GM18502 (cell line): ENCODE measurements around the gene UTY.

Experiments
- ATAC-seq: cut with Tn5 transposase; IDR thresholded peaks from one replicate; pipeline ENCODE4 v1.9.1; 2021; ENCODE audit warnings: mild to moderate bottlenecking; ENCODE audit not compliant: unreplicated experiment, poor library complexity

The UTY gene

DNA sequence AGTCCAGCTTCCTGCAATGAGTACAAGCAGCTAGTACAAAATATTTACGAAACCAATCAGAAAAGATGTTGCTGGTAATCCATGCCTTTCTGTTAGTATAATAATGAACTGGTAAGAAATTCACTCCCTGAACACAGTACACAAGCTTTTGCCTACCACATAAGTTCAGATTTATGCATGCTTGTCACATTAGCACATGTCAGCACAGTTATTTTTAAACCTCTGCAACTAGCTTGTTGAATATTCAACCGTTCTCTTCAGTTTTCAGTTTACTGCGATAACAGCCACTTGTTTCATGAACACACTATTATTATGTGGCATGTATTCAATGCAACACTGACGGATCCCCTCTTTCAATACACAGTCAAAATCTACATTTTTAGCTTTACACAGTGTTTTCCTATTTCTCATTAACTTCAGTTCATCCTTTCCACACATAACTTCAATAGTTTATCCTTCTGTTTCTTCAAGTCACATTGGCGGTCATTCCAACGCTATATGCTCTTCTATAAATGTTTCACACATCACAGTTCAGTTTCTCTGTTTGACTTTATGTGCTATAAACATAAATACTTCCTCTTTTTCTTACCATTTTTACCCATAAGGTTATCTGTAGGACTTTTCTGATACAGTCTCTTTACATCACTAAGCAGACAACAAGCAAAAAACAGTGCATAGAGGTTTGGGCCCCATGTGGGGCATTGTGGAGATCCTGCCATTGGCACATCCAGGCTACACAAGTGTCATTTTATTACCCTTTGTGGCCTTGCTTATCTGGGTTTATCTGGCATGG is 62.8 kb downstream of the UTY start:
- ATAC-seq: no peak

DNA sequence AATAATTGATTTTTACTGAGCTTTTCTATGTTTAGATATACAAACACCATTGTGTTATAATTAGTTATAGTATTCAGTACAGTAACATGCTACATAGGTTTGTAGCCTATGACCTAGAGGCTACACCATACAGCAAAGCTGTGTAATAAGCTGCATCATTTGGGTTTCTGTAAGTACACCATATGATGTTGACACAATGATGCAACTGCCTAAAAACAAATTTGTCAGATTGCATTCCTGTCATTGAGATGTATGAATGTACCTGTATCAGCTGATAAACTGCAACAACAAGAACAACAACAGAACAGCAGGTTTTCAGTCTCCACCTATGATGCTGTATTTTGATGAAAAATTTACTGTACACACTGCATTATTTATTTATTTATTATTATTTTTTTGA is 64.3 kb downstream of the UTY start:
- no peak for ATAC-seq

DNA sequence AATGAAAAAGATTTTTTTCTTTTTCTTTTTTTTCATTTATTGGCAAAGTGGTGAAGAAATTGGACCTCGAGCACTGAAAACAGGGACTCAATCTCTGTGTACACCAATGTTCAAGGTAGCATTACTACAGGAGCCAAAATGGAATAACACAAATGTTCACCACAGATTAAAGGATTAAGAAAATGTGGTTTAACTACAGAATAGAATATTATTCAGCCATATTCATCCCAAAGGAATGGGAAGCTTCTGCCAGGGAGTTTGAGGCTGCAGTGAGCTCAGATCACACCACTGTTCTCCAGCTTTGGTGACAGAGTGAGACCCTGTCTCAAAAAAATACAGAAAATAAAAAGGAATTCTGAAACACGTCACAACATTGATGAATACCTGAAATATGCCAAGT is 81.0 kb downstream of the UTY start:
- ATAC-seq: no peak

DNA sequence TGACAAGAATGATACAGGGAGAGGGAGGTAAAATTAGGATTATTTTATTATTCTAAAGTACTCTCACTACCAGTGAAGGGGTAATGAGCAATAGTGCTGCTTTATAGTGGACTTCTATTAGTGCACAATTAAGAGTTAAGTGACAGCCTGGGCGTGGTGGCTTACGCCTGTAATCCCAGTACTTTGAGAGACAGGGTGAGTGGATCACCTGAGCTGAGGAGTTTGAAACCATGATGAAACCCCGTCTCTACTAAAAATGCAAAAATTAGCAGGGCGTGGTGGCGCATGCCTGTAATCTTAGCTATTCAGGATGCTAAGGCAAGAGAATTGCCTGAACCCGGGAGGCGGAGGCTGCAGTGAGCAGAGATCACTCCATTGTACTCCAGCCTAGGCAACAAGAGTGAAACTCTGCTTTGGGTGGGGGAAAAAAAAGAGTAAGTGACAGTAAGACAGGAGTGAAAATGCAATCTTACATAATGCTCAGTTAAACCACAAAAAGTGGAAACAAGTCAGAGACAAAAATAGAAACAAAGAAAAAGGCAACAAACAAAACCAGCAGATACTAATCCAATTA is 98.6 kb downstream of the UTY start:
- ATAC-seq: no peak

DNA sequence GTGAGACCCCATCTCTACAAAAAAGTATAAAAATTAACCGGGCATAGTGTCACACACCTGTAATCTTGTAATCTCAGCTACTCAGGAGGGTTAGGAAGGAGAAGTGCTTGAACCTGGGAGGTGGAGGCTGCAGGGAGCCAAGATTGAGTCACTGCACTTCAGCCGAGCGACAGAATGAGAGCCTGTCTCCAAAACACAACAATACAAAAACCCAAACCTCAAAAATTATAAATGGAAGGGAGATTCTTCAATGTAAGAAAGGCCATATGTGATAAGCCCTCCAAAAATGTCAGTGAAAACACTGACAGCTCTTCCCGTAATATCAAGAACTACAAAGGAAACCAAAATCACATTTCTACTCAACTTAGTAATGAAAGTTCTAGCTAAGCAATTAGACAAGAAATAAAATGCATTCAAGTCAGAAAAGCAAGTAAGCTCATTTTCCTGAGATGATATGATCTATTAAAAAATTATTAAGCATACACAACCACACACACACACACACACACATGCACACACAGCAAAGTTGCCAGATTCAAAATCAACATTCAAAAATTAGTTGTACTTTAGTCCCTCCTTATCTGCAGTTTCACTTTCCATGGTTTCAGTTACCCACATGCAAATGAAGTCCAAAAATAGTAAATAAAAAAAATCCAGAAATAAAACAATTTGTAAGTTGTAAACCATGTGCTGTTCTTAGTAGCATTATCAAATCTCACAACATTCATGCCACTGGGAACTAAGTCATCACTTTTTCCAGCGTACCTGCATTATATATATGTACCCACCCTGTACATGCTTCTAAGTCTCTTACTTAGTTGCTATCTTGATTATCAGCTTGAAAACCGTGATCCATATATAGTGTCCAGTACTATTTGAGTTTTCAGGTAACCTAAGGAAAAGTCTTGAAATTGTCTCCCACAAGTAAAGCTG is 108.7 kb downstream of the UTY start:
- ATAC-seq: no peak

DNA sequence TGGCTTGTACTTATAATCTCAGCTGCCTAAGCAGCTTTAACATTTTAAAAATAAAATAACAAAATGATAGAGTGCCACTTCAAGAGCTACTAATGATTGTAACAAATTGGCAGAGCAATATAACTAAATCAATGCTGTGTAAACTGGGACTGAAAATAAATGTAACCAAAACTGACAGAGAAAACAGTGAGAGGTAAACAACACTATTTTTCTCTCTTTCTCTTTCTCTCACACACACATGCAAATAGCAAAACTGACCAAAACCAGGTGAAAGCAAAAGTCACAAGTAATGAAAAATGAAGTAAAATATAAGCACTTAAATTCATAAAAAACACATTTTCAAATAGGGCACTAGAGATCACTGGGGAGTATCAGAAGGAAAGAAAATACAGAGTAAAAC is 109.6 kb downstream of the UTY start:
- ATAC-seq: no peak

DNA sequence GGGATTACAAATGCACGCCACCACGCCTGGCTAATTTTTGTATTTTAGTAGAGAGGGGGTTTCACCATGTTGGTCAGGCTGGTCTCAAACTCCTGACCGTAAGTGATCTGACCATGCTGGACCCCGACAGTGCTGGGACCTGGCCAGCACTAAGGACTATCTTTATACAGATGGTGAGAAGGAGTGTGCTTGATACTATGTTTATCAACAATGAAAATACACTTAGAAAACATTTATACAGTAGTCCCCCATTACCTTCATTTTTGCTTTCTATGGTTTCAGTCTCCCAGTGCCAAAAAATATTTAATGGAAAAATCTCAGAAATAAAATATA is 111.4 kb downstream of the UTY start:
- ATAC-seq: no peak

DNA sequence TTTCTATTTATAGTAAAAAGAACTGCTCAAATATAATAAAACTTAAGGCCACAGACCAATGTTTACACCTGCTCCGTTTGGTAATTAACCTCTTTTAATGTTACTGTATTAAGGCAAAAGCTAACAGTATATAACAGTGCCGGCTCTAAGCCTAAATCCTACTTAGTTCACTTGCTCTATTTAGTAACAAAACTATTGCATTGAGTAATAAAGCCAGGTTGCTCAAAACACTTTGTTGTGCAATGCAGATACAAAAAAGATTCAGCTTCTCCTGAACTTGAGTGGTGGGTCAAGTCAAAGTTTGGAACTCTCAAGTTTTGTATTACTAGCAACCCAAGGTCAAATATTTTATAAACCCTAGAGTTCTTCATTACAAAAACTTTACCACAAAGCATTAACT is 116.2 kb downstream of the UTY start:
- no peak for ATAC-seq

DNA sequence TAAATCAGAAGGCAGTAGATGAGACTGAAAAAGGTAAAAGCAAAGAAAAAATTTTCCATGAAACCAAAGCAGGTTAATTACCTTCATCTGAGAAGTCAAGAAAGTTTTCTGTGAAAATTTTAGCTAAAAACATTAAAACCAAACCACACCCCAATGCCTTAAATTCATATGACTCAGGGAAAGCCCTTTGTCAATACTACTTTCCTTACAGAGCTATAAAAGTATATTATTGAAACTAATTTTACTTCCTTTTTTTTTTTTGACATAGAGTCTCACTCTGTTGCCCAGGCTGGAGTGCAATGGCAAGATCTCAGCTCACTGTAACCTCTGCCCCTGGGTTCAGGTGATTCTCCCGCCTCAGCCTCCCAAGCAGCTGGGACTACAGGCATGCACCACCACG is 117.2 kb downstream of the UTY start:
- no peak for ATAC-seq

DNA sequence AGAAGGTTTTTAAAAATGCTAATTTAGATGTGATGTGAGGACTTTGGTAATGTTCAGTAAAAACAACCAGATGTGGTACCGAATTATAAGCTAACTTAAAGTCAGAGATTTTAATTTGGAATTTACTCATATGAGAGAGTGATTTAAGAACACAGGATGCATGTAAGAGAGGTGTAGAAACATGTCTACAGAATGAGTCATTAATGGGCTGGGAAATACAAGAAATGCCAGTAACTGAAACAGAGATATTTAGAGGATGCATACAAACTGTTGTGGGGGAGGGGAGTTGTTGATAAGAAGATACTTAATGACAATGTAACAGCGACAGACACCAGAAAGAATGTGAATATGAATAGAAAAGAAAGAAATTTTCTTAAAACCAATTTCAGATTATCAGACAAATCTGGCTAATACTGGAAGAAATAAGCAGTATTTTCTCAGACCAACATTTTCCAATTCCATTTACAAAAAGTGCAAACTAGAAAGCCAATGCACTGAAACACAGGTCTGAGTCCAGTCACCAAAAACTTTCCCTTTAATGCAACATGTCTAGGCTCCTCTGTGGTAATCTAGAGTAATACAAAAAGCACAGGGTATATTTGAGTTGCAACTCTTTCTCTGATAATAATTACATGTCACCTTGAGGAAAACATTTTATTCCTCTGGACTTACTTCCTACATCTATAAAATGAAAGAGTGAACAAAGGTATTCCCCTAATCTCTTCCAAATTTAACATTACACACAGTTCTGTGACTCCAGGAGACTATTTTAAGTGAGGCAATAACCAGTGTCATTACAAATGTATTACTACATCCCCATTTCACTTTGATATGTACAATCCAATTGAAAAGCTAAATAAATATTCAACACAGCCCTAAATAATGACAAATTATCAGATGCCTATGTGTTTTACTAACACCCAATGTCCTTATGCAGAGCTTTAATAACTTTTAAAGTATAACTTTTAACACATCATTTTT is 117.9 kb downstream of the UTY start:
- ATAC-seq: no peak

DNA sequence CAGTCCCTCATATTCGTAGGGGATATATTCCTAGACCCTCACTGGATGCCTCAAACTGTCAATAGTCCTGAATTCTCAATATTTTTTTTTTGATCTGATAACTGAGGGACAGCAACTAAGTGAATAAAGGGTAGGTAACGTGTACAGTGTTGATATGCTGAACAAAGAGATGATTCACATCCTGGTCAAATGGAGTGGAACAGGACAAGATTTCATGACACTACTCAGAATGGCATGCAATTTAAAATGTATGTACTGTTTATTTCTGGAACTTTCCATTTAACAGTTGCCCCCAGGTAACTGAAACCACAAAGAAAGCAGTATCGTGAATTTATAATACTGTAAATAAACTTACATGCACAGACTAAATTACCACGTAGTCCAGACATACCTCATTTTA is 128.4 kb downstream of the UTY start:
- no peak for ATAC-seq

DNA sequence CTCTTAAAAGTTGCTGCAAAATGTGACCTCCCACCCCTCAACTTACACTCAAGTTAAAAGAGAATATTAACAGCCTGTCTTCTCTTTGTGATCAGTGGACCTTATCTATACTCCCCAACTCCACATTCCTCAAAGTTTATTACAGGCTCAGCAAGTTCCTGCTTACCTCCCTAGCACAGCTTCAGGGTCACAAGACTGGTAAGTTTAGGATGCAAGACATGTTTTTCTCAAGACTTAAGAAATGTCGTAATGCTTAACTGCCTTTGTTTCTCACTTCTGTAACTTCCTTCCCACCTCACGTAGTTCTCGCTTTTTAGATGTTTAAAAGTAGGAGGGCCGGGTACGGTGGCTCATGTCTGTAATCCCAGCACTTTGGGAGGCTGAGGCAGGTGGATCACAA is 132.7 kb downstream of the UTY start:
- ATAC-seq: no peak

DNA sequence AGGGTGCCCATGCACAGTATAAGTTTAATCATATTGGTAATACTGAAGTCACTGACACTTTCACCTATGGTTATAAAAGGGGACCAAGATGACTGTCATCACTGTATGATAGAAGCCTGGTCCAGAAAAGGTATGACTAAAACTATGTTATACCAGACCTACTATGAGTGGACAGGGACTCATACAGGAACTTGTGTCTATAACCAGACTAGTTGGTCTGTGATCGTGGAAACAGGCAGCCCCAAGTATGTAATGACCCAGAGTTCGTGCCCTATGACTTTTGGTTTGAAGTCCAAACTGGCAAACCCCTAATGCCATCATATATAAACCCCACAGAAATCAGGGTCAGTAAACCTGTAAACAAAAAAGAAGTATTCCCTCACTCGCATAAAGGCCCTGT is 134.3 kb downstream of the UTY start:
- ATAC-seq: no peak

DNA sequence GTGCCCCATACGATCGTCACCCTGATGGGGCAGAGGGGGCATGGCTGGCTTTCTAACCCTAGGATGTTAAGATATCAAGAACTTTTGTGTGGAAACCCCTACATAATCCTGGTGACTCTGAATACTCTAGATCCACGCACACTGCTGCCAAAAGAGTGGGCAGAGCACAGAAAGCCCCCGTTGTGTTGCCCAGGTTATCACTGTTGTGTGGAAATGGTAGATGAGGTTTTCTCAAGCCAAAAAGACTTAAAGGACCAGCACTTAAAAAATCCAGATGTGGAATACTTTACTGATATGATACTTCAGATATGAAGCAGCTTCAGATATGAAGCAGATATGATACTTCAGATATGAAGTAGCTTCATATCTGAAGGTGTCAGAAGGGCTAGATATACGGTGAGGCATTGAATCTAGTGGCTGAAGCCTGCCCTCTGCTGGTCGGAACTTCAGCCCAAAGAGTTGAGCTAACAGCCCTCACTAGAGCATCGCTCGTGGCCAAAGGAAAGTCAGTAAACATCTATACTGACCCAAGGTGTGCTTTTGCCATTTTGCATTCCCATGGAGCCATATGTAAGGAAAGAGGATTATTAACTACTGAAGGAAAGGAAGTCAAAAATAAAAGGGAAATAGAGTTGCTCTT is 136.4 kb downstream of the UTY start:
- ATAC-seq: no peak

DNA sequence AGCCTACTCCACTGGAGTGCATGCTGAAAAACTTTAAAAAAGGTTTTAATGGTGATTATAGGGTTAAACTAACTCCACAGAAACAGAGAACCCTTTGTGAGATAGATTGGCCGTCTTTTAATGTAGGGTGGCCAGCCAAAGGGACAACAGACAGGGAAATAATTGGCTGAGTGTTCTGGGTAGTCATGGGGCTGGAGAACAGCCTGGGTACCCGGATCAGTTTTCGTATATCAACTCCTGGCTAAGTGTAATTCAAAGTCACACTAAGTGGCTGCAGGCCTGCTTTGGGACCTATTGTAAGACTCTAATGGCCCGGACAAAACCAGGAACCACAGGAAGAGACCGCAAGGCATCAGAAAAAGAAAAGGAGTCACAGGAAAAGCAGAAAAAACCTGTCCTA is 139.9 kb downstream of the UTY start:
- ATAC-seq: no peak

DNA sequence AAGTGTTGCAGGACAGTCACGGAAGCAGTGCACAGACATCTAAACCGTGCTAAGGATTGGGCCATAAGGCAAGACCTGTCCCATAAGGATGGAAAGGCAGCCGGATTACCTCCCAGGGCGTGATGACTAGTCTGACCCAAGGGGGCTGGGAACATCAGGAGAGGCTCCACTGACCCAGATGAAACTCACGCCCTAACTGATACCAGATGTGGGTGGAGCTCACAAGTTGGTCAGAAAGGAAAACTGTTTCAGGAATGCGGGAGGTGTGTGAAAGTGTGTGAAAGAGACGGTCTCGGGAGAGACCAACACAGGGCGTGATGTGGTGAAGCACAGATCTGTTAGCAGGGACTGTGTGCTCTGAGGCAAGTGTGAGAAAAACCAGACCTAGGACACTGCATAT is 140.5 kb downstream of the UTY start:
- no peak for ATAC-seq

DNA sequence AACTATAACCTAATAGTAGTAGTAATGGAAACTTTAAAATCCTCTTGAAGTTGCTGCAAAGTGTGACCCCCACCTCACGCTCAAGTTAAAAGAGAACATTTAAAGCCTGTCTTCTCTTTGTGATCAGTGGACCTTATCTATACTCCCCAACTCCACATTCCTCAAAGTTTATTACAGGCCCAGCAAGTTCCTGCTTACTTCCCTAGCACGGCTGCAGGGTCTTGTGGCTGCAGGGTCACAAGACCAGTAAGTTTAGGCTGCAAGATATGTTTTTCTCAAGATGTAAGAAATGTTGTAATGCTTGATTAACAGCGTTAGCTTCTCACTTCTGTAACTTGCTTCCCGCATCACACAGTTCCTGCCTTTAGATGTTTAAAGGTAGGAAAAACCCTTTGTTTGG is 141.1 kb downstream of the UTY start:
- no peak for ATAC-seq

DNA sequence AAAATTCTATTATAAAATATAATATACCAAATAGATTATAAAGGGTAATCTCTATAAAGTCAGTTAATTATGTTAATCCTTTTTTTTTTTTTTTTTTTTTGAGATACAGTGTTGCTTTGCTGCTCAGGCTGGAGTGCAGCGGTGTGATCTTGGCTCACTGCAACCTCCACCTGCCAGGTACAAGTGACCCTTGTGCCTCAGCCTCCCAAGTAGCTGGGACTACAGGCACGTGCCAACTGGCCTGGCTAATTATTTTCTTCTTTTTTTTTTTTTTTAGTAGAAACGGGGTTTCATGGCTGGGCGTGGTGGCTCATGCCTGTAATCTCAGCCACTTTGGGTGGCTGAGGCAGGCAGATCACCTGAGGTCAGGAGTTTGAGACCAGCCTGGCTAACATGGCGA is 141.9 kb downstream of the UTY start:
- no peak for ATAC-seq

DNA sequence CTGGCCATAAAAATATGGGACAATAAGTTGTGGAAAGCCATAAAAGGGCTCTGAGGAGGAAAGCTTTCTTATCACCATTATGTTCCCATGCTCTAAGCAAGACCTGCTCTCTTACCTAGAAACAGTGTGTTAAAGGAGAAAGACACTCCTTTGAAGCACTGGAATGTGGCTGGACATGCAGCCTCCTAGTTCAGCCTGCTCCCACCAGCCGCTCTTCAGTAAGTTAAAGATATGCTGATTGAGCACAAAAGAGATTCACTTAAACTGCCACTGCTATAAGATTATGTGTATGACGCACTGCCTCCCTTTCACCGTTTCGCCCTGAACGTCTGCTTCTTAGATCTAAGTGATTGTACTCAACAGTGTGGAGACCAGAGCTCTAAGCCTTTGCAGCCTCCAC is 146.0 kb downstream of the UTY start:
- no peak for ATAC-seq

DNA sequence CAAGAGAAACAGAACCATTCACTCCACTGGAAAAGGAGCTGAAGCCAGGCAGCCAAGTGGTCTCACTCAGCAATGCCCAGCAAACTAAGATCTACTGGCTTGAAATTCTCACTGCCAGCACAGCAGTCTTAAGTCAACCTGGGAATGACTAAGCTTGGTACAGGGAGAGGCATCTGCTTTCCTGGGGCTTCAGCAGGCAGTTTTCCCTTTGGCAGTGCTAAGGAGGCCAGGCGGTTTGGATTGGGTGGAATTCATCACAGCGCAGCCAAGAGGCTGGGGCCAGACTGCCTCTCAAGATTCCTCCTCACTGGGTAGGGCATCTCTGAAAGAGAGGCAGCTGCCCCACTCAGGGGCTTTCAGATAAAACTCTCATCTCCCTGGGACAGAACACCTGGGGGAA is 149.2 kb downstream of the UTY start:
- no peak for ATAC-seq
